GM12878 (cell line): ENCODE measurements around the gene CENPP. TPM values are rescaled to one million over a fixed set of nuclear protein-coding genes. Genes with fewer than 3 reads are reported as not detected.

Source experiments
- ATAC-seq: fragments of 200-7000 bp; cut with Tn5 transposase; 3 replicates; pipeline ENCODE4 v1.9.1; 2020; ENCODE audit warnings: mild to moderate bottlenecking, moderate library complexity
- BruUV-seq: library from RNA; stranded (reverse); fragments of 400-500 nt; replicated peaks from 2 replicates; lab custom pipeline; 2021; lab: Mats Ljungman, UMichigan
- CTCF ChIA-PET: fragments of 300-600 bp; sonication (Branson Sonifier 250); formaldehyde crosslinking; extraction: SDS; loops from one replicate; lab custom pipeline; 2021; ENCODE audit warnings: inconsistent platforms; lab: Yijun Ruan, JAX
- POLR2A ChIA-PET: fragments of 350-600 bp; formaldehyde crosslinking; extraction: SDS; loops from one replicate; lab custom pipeline; 2021; ENCODE audit warnings: inconsistent platforms; lab: Charles Lee
- RAD21 ChIA-PET: fragments of 300-600 bp; sonication (Branson Sonifier 250); formaldehyde crosslinking; loops from one replicate; lab custom pipeline; 2023; ENCODE audit warnings: antibody characterized with exemption; ENCODE audit not compliant: unreplicated experiment; lab: Charles Lee
- SMC1A ChIA-PET: fragments of 300-600 bp; sonication (Branson Sonifier 250); formaldehyde crosslinking; loops from one replicate; lab custom pipeline; 2023; ENCODE audit not compliant: unreplicated experiment, uncharacterized antibody; lab: Charles Lee
- DNase-seq: peaks from one replicate; pipeline ENCODE4 v3.0.0-alpha.2; 2011; ENCODE audit warnings: low read depth, low spot score
- FAIRE-seq: peaks from 3 replicates; lab custom pipeline; 2011; peaks lifted over from hg19 to GRCh38; lab: Jason Lieb, UNC
- H2AFZ ChIP-seq: 2 replicates; pipeline ENCODE4 v1.6.0; 2011; ENCODE audit warnings: low read depth, low read length, control low read depth; ENCODE audit not compliant: control insufficient read depth
- H3K27ac ChIP-seq: 2 replicates; pipeline ENCODE4 v1.5.1; 2011; ENCODE audit warnings: control low read depth; ENCODE audit not compliant: control insufficient read depth, insufficient read depth
- H3K27me3 ChIP-seq, 2 experiments: replicated peaks in 1 of 2; 2 replicates each; pipeline versions ENCODE4 v1.6.0 to v1.6.1; 2011; ENCODE audit warnings: low read length in 1 of 2; ENCODE audit not compliant: control insufficient read depth in 2 of 2, insufficient read depth in 2 of 2
- H3K36me3 ChIP-seq, 2 experiments: 2 replicates each; pipeline ENCODE4 v1.5.1; 2011; ENCODE audit warnings: low read length in 1 of 2; ENCODE audit not compliant: control insufficient read depth in 2 of 2, insufficient read depth in 2 of 2
- H3K4me1 ChIP-seq: 2 replicates; pipeline ENCODE4 v1.6.1; 2011; ENCODE audit warnings: mild to moderate bottlenecking, low read length, moderate library complexity, mixed read lengths; ENCODE audit not compliant: control insufficient read depth, insufficient read depth
- H3K4me2 ChIP-seq: 2 replicates; pipeline ENCODE4 v1.6.0; 2011; ENCODE audit warnings: control low read depth; ENCODE audit not compliant: control insufficient read depth, insufficient read depth
- H3K4me3 ChIP-seq: fragments of 200-600 bp; sonication (generic); 2 replicates; pipeline ENCODE4 v1.5.1; 2016
- H3K79me2 ChIP-seq: 2 replicates; pipeline ENCODE4 v1.6.0; 2011; ENCODE audit warnings: low read length; ENCODE audit not compliant: control insufficient read depth, insufficient read depth
- H3K9ac ChIP-seq: 2 replicates; pipeline ENCODE4 v1.8.0; 2011; ENCODE audit warnings: low read length, control low read depth, mixed read lengths; ENCODE audit not compliant: control insufficient read depth, insufficient read depth
- H3K9me3 ChIP-seq: replicated peaks from 3 replicates; pipeline ENCODE4 v1.5.1; 2011; ENCODE audit warnings: mild to moderate bottlenecking, low read length; ENCODE audit not compliant: control insufficient read depth, insufficient read depth
- H4K20me1 ChIP-seq: 2 replicates; pipeline ENCODE4 v1.6.0; 2011; ENCODE audit not compliant: control insufficient read depth, insufficient read depth
- ETV6 ChIP-seq, 2 experiments: fragments of 450-650 bp in 1 of 2; IDR thresholded peaks in 1 of 2; conservative IDR thresholded peaks in 1 of 2; 2 replicates each; pipeline ENCODE4 v1.6.1; 2014; ENCODE audit warnings: antibody characterized with exemption in 1 of 2, borderline replicate concordance in 1 of 2, low read depth in 1 of 2, mild to moderate bottlenecking in 1 of 2, moderate library complexity in 1 of 2
- HDGF ChIP-seq: fragments of 450-650 bp; IDR thresholded peaks from 2 replicates; pipeline ENCODE4 v1.6.1; 2016; ENCODE audit warnings: antibody characterized with exemption
- MLLT1 ChIP-seq: fragments of 450-650 bp; IDR thresholded peaks from 2 replicates; pipeline ENCODE4 v1.6.1; 2016; ENCODE audit warnings: mild to moderate bottlenecking
- PBX3 ChIP-seq: IDR thresholded peaks from 2 replicates; pipeline ENCODE4 v1.6.1; 2011; ENCODE audit warnings: mild to moderate bottlenecking, low read depth, low read length, moderate library complexity; ENCODE audit not compliant: insufficient replicate concordance
- RAD51 ChIP-seq: fragments of 450-650 bp; IDR thresholded peaks from 2 replicates; pipeline ENCODE4 v1.6.1; 2016; ENCODE audit warnings: moderate library complexity, mild to moderate bottlenecking, inconsistent platforms
- RCOR1 ChIP-seq: conservative IDR thresholded peaks from 2 replicates; pipeline ENCODE4 v1.6.1; 2012; ENCODE audit warnings: low read depth, low read length, improper control_type of control experiment
- SUPT20H ChIP-seq: IDR thresholded peaks from 2 replicates; pipeline ENCODE4 v1.6.1; 2011; ENCODE audit warnings: low read depth, mild to moderate bottlenecking, low read length, moderate library complexity, borderline replicate concordance; ENCODE audit not compliant: control insufficient read depth
- ZNF687 ChIP-seq: fragments of 450-650 bp; IDR thresholded peaks from 2 replicates; pipeline ENCODE4 v1.6.1; 2017; ENCODE audit warnings: mild to moderate bottlenecking, moderate library complexity
- WGBS: methylation state at CpG from one replicate; pipeline ENCODE4 v1.1.6; 2016; ENCODE audit warnings: low lambda C conversion rate; ENCODE audit not compliant: insufficient replicate concordance, insufficient coverage; ENCODE audit errors: missing lambda C conversion rate; 5-methylcytosine and 5-hydroxymethylcytosine counted together
- in situ Hi-C: fragments of 300-500 bp; cut with MboI; formaldehyde crosslinking; loops from 9 replicates; pipeline ENCODE4 v1.14.3; 2018; ENCODE audit warnings: mixed read lengths
- intact Hi-C: fragments of 100-400 bp; cut with micrococcal nuclease; formaldehyde crosslinking; loops from one replicate; pipeline ENCODE4 v1.14.2; 2022; ENCODE audit not compliant: unreplicated experiment
- polyA plus RNA-seq, 11 experiments: library from polyadenylated mRNA; depleted of rRNA in 4 of 11; unstranded in 6 of 11; stranded (reverse) in 5 of 11; fragments of >200 nt; fragmentation: Nextera tagmentation in 4 of 11; fragmentation: Illumina TruSeq in 1 of 11; extraction: Ambion mirVana in 4 of 11; extraction: Trizol in 1 of 11; gene quantifications; 1 replicate in 1 of 11; 2 replicates in 10 of 11; pipeline versions ENCODE4 v1.2.1 to v1.2.3, GENCODE V29; 2011 to 2016; ENCODE audit warnings: inconsistent platforms in 2 of 11, missing spikeins in 2 of 11, low read depth in 1 of 11
- total RNA-seq, 4 experiments: library from RNA; depleted of rRNA in 3 of 4; stranded (reverse); fragments of >200 nt in 3 of 4; fragmentation: Illumina TruSeq in 1 of 4; extraction: Trizol in 1 of 4; gene quantifications; 2 replicates each; pipeline versions ENCODE4 v1.2.1 to v1.2.3, GENCODE V29; 2013 to 2021
- TF ChIP-seq, protein P1 (sequence below): fragments of 450-650 bp; IDR thresholded peaks from 2 replicates; pipeline ENCODE4 v1.6.1; 2017; ENCODE audit warnings: mild to moderate bottlenecking

Gene CENPP
- total and polyA plus RNA-seq, 10 of the 15 experiments (the other 5 are each of a cell fraction or from before 2014, with no cell fraction given) = 9.4 to 31.4 (median 19.8) TPM

DNA sequence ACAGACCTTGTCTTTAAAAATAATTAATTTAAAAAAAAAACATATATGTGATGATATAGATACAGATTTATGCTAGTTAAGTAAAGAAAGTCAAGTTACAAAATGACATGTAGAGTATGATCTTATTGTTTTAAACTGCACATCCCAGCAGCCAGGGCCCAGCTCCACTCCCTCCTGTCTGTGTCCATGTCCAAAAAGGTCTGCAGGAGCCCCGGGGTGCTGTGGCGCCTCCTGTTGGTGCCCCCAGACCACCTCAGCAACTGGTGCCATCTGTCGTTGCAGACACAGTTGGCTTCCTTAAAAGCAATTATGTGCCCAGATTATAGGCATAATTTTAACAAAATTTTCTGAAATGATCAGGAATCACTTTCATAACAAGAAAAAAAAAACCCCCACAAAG lies 310.9 kb downstream of the CENPP start:
- no peak for ATAC-seq
- 93% methylated on average over 3 of the region's 3 CpGs for WGBS

More for the DNA sequence above, 310.9 kb downstream of the CENPP start:
- in situ Hi-C loops (loop anchor here (5.0 kb wide), 1 partner anchor 499 kb away; no protein-coding TSS in a partner anchor), intact Hi-C loops (loop anchor here (10.0 kb wide), 1 partner anchor 132 kb away; no protein-coding TSS in a partner anchor)
- DNase-seq (no peak), FAIRE-seq (no peak)
- ChIA-PET SMC1A (no interaction called here), RAD21 (no interaction called here), POLR2A (no interaction called here), CTCF (interaction anchor here (1.0 to 5.9 kb wide), 2 partner anchors 135 to 497 kb away, joined by 3 to 44 read pairs; no protein-coding TSS in a partner anchor)
- H3K9ac ChIP-seq = no peak overlapping the region
- no peaks in the 10 kb centered on the region for H3K27me3 ChIP-seq
- H4K20me1 ChIP-seq = no peaks in the 10 kb centered on the region; the same call in 1 of the 2 replicates
- H3K36me3 ChIP-seq = peaks cover 25 to 41% of the 10 kb centered on the region in 2 experiments
- no TSS peak for BruUV-seq
- H3K79me2 ChIP-seq = no peaks in the 10 kb centered on the region
- no peak overlapping the region for H3K4me3 ChIP-seq
- no peak overlapping the region for H3K27ac ChIP-seq
- TF ChIP-seq RAD51 (no peak), MLLT1 (no peak), SUPT20H (no peak), HDGF (no peak), ETV6 (conservative IDR thresholded peaks at IDR 0.05 in 1 of 2, IDR thresholded peaks at IDR 0.05 in 1 of 2; ENCODE audit: borderline replicate concordance in 1 of 2, low read depth in 1 of 2) (no peak), PBX3 (no peak), ZNF687 (no peak), RCOR1 (no peak)
- TF ChIP-seq, protein P1, sequence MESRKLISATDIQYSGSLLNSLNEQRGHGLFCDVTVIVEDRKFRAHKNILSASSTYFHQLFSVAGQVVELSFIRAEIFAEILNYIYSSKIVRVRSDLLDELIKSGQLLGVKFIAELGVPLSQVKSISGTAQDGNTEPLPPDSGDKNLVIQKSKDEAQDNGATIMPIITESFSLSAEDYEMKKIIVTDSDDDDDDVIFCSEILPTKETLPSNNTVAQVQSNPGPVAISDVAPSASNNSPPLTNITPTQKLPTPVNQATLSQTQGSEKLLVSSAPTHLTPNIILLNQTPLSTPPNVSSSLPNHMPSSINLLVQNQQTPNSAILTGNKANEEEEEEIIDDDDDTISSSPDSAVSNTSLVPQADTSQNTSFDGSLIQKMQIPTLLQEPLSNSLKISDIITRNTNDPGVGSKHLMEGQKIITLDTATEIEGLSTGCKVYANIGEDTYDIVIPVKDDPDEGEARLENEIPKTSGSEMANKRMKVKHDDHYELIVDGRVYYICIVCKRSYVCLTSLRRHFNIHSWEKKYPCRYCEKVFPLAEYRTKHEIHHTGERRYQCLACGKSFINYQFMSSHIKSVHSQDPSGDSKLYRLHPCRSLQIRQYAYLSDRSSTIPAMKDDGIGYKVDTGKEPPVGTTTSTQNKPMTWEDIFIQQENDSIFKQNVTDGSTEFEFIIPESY = no peak
- no peak overlapping the region for H2AFZ ChIP-seq
- H3K4me1 ChIP-seq = peaks cover 4% of the 10 kb centered on the region
- H3K4me2 ChIP-seq = no peak overlapping the region
- H3K9me3 ChIP-seq = no peaks in the 10 kb centered on the region
